Adrenal gland (tissue), 5 donors: ENCODE results near the gene ZNF837.

Experiments
- CTCF ChIP-seq, 6 experiments: fragments of 450-650 bp in 4 of 6; fragments of 200-600 bp in 2 of 6; sonication (generic) in 1 of 6; IDR thresholded peaks; 1 replicate in 5 of 6; 2 replicates in 1 of 6; pipeline versions ENCODE4 v1.5.1 to v1.8.0; 2016 to 2021; ENCODE audit warnings: antibody characterized with exemption in 6 of 6, mild to moderate bottlenecking in 2 of 6, moderate library complexity in 1 of 6
- POLR2A ChIP-seq, 2 donors: fragments of 450-650 bp; IDR thresholded peaks; one replicate each; pipeline ENCODE4 v1.6.1; 2017; ENCODE audit warnings: antibody characterized with exemption in 2 of 2, mild to moderate bottlenecking in 2 of 2, moderate library complexity in 1 of 2
- donor health status: DM: no; HTN: no; CAD: no.

DNA sequence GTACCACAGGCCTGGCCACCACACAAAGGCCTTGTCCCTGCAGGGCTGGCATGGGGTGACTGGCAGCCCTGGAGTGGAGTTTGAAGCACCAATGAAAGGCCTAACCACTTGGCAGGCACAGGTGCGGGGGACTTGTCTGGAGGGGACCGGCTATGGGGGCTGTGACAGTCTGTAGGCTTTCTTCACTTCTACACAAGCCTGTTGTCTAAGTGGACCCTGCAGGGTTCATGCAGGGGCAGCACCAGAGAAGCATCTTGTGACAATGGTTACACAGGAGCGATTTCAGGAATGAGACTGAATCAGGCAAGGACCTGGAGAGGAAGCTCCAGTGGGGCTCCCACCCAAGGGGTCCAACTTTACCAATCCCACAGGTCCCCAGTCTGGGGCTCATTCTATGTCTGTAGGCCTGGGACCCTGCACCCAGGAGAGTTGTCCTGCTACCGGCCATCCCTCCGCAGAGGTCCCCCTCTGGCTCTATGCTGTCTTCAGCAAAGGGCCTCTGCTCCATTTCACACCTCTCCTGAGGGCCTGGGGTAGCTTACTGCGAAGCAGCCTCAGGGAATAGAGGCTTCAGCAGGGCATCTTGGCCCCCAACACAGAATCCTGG lies 2.3 kb upstream of the ZNF837 start:
- no peak for TF ChIP-seq CTCF (IDR thresholded peaks at IDR 0.05)
- no peak for TF ChIP-seq POLR2A (IDR thresholded peaks at IDR 0.05)
